HL-60 (cell line): Measurements from ENCODE around the gene KRT25.

Experiments used
- POLR2AphosphoS5 ChIP-seq: IDR thresholded peaks from 2 replicates; pipeline ENCODE4 v1.6.1; 2012; ENCODE audit warnings: low read depth
- SPI1 ChIP-seq: IDR thresholded peaks from 2 replicates; pipeline ENCODE4 v1.6.1; 2012; ENCODE audit warnings: low read depth, mild to moderate bottlenecking, borderline replicate concordance
- TF ChIP-seq, protein P1 (sequence below): IDR thresholded peaks from one replicate; pipeline ENCODE4 v1.5.1; 2011; ENCODE audit warnings: low read length, control low read depth, inconsistent platforms; ENCODE audit not compliant: insufficient read depth
- TF ChIP-seq, protein P2 (sequence below): IDR thresholded peaks from 2 replicates; pipeline ENCODE4 v1.6.1; 2012; ENCODE audit warnings: low read depth; ENCODE audit not compliant: insufficient replicate concordance

- TF ChIP-seq, protein P1, sequence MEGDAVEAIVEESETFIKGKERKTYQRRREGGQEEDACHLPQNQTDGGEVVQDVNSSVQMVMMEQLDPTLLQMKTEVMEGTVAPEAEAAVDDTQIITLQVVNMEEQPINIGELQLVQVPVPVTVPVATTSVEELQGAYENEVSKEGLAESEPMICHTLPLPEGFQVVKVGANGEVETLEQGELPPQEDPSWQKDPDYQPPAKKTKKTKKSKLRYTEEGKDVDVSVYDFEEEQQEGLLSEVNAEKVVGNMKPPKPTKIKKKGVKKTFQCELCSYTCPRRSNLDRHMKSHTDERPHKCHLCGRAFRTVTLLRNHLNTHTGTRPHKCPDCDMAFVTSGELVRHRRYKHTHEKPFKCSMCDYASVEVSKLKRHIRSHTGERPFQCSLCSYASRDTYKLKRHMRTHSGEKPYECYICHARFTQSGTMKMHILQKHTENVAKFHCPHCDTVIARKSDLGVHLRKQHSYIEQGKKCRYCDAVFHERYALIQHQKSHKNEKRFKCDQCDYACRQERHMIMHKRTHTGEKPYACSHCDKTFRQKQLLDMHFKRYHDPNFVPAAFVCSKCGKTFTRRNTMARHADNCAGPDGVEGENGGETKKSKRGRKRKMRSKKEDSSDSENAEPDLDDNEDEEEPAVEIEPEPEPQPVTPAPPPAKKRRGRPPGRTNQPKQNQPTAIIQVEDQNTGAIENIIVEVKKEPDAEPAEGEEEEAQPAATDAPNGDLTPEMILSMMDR = no peak
- TF ChIP-seq POLR2AphosphoS5 (no peak), SPI1 (no peak)
- TF ChIP-seq, protein P2, sequence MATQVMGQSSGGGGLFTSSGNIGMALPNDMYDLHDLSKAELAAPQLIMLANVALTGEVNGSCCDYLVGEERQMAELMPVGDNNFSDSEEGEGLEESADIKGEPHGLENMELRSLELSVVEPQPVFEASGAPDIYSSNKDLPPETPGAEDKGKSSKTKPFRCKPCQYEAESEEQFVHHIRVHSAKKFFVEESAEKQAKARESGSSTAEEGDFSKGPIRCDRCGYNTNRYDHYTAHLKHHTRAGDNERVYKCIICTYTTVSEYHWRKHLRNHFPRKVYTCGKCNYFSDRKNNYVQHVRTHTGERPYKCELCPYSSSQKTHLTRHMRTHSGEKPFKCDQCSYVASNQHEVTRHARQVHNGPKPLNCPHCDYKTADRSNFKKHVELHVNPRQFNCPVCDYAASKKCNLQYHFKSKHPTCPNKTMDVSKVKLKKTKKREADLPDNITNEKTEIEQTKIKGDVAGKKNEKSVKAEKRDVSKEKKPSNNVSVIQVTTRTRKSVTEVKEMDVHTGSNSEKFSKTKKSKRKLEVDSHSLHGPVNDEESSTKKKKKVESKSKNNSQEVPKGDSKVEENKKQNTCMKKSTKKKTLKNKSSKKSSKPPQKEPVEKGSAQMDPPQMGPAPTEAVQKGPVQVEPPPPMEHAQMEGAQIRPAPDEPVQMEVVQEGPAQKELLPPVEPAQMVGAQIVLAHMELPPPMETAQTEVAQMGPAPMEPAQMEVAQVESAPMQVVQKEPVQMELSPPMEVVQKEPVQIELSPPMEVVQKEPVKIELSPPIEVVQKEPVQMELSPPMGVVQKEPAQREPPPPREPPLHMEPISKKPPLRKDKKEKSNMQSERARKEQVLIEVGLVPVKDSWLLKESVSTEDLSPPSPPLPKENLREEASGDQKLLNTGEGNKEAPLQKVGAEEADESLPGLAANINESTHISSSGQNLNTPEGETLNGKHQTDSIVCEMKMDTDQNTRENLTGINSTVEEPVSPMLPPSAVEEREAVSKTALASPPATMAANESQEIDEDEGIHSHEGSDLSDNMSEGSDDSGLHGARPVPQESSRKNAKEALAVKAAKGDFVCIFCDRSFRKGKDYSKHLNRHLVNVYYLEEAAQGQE = no peak
These were observed 37.4 kb downstream of the KRT25 start for GRCh38 chr17:40717776-40718175.
